ENCODE results near the gene ECD.
A peak's percentile ranks its signal among the peaks of the same experiment; 100 is the strongest.

DNA sequence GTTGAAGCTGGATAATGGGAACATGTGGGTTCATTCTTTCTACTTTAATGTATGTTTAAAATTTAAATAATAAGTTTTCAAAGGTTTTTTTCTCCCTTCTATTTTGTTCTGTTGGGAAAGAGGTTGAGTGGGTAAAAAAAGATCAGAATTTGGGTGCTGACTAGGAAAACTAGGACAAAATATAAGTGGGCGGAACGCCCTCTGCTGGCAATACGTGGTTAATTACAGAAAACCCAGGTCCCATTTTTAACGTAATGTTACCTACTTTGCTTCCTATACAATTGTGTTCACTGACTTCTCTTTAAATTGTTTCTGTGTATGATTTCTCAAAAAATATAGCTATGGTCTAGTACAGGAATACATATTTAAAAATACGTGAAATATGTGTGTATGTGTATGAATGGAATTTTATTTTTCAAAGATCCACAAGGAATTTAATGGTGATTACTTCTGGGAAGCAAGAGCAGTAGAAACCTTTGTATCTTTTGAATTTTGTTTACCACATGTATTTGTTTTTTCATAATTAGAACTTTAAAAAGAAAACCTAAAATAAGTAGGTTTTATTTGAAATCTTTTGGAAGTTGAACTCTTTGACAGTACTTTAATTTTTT is 8.7 kb downstream of the ECD start:
- TF ChIP-seq, protein P1, sequence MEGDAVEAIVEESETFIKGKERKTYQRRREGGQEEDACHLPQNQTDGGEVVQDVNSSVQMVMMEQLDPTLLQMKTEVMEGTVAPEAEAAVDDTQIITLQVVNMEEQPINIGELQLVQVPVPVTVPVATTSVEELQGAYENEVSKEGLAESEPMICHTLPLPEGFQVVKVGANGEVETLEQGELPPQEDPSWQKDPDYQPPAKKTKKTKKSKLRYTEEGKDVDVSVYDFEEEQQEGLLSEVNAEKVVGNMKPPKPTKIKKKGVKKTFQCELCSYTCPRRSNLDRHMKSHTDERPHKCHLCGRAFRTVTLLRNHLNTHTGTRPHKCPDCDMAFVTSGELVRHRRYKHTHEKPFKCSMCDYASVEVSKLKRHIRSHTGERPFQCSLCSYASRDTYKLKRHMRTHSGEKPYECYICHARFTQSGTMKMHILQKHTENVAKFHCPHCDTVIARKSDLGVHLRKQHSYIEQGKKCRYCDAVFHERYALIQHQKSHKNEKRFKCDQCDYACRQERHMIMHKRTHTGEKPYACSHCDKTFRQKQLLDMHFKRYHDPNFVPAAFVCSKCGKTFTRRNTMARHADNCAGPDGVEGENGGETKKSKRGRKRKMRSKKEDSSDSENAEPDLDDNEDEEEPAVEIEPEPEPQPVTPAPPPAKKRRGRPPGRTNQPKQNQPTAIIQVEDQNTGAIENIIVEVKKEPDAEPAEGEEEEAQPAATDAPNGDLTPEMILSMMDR (IDR thresholded peaks at IDR 0.05), result peak; percentile 60 to 86 (median 76)
- TF ChIP-seq POLR2A (IDR thresholded peaks at IDR 0.05), result no peak
